Measurements from ENCODE around the gene DLGAP1.
A peak's percentile ranks its signal among the peaks of the same experiment; 100 is the strongest.

DLGAP1 gene

GRCh38 chr18:3948958-3949357 lies 506.1 kb downstream of the DLGAP1 start:
- no peak for DNase-seq (ENCODE audit: extremely low read depth, insufficient read length)
- H3K4me3 ChIP-seq (replicated peaks; ENCODE audit: low read depth, low read length), result no peak overlapping the region

GRCh38 chr18:3947383-3947782 lies 507.7 kb downstream of the DLGAP1 start:
- H3K4me3 ChIP-seq (replicated peaks; ENCODE audit: low read depth, low read length), result no peak overlapping the region
- no peaks in the 10 kb centered on the region for H3K27me3 ChIP-seq (replicated peaks; ENCODE audit: control insufficient read depth, insufficient read depth, low read length)
- no peak for TF ChIP-seq CTCF (IDR thresholded peaks at IDR 0.05; ENCODE audit: insufficient read depth, low read length, poor library complexity, severe bottlenecking)
- DNase-seq (ENCODE audit: extremely low read depth, insufficient read length), result peak; percentile 22
- no peaks in the 10 kb centered on the region for H3K36me3 ChIP-seq (ENCODE audit: control insufficient read depth, insufficient read depth, low read length)

More at GRCh38 chr18:3948958-3949357, 506.1 kb downstream of the DLGAP1 start:
- no peak for TF ChIP-seq CTCF (IDR thresholded peaks at IDR 0.05; ENCODE audit: insufficient read depth, low read length, poor library complexity, severe bottlenecking)
- Histone ChIP-seq H3K27me3 (replicated peaks; ENCODE audit: control insufficient read depth, insufficient read depth, low read length) (no peaks in the 10 kb centered on the region), H3K36me3 (ENCODE audit: control insufficient read depth, insufficient read depth, low read length) (no peaks in the 10 kb centered on the region)

DNA sequence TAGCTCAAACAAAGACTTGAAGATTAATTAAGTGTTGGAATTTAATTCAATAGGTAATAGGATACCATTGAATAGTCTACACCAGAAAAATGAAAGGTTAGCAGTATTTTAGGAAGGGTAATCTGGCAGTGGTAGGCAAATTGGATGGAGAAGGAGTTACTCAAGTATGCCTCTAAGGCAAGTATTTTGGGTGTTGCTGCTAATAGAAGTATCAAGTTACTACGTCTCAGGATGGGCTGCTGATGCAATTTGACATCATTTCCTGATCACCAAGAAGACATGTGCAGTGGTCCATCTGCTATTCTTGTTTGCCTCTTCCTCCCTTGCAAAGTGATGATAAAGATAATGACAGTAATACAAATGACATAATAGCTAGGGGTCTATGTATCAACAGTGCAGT lies 519.8 kb downstream of the DLGAP1 start:
- TF ChIP-seq CTCF (IDR thresholded peaks at IDR 0.05; ENCODE audit: insufficient read depth, low read length, poor library complexity, severe bottlenecking), result no peak
- DNase-seq (ENCODE audit: extremely low read depth, insufficient read length), result no peak
- Histone ChIP-seq H3K36me3 (ENCODE audit: control insufficient read depth, insufficient read depth, low read length) (no peaks in the 10 kb centered on the region), H3K27me3 (replicated peaks; ENCODE audit: control insufficient read depth, insufficient read depth, low read length) (no peaks in the 10 kb centered on the region), H3K4me3 (replicated peaks; ENCODE audit: low read depth, low read length) (no peak overlapping the region)

GRCh38 chr18:3932276-3932675 lies 522.8 kb downstream of the DLGAP1 start:
- no peak overlapping the region for H3K4me3 ChIP-seq (replicated peaks; ENCODE audit: low read depth, low read length)
- H3K27me3 ChIP-seq (replicated peaks; ENCODE audit: control insufficient read depth, insufficient read depth, low read length), result no peaks in the 10 kb centered on the region
- no peak for DNase-seq (ENCODE audit: extremely low read depth, insufficient read length)
- H3K36me3 ChIP-seq (ENCODE audit: control insufficient read depth, insufficient read depth, low read length), result no peaks in the 10 kb centered on the region
- TF ChIP-seq CTCF (IDR thresholded peaks at IDR 0.05; ENCODE audit: insufficient read depth, low read length, poor library complexity, severe bottlenecking), result no peak

GRCh38 chr18:3931542-3932112 lies 523.5 kb downstream of the DLGAP1 start:
- H3K4me3 ChIP-seq (replicated peaks; ENCODE audit: low read depth, low read length), result no peak overlapping the region
- no peaks in the 10 kb centered on the region for H3K27me3 ChIP-seq (replicated peaks; ENCODE audit: control insufficient read depth, insufficient read depth, low read length)
- TF ChIP-seq CTCF (IDR thresholded peaks at IDR 0.05; ENCODE audit: insufficient read depth, low read length, poor library complexity, severe bottlenecking), result no peak
- no peak for DNase-seq (ENCODE audit: extremely low read depth, insufficient read length)
- no peaks in the 10 kb centered on the region for H3K36me3 ChIP-seq (ENCODE audit: control insufficient read depth, insufficient read depth, low read length)

- no peak overlapping the region for H3K4me3 ChIP-seq (replicated peaks; ENCODE audit: low read depth, low read length)
- no peaks in the 10 kb centered on the region for H3K36me3 ChIP-seq (ENCODE audit: control insufficient read depth, insufficient read depth, low read length)
- no peaks in the 10 kb centered on the region for H3K27me3 ChIP-seq (replicated peaks; ENCODE audit: control insufficient read depth, insufficient read depth, low read length)
- DNase-seq (ENCODE audit: extremely low read depth, insufficient read length), result no peak
- no peak for TF ChIP-seq CTCF (IDR thresholded peaks at IDR 0.05; ENCODE audit: insufficient read depth, low read length, poor library complexity, severe bottlenecking)
Observed at GRCh38 chr18:3931013-3931315, 524.1 kb downstream of the DLGAP1 start.

All from GM06990 (cell line).